GM18951 (cell line): ENCODE data around the gene PCDH9.

ENCODE experiments used
- POLR2A ChIP-seq: IDR thresholded peaks from 4 replicates; pipeline ENCODE4 v1.6.1; 2011; ENCODE audit warnings: mild to moderate bottlenecking; ENCODE audit not compliant: insufficient read length, insufficient read depth; ENCODE audit errors: extremely low read depth
- in situ Hi-C: fragments of 300-500 bp; cut with MboI; formaldehyde crosslinking; loops from one replicate; pipeline ENCODE4 v1.12.0; 2022; ENCODE audit warnings: low sequenced_read_pairs, mixed read lengths, inconsistent platforms; ENCODE audit not compliant: unreplicated experiment

The PCDH9 gene

GRCh38 chr13:66965181-66965580 is 265.0 kb downstream of the PCDH9 start:
- no peak for TF ChIP-seq POLR2A
- in situ Hi-C loops: no loop called here

- in situ Hi-C loops: no loop called here
- no peak for TF ChIP-seq POLR2A
Measured at GRCh38 chr13:66962953-66963352, 267.2 kb downstream of the PCDH9 start.

- in situ Hi-C loops: no loop called here
Measured at GRCh38 chr13:66958611-66959010, 271.5 kb downstream of the PCDH9 start.

GRCh38 chr13:66952507-66952906 is 277.6 kb downstream of the PCDH9 start:
- no peak for TF ChIP-seq POLR2A
- in situ Hi-C loops: no loop called here

More at GRCh38 chr13:66958611-66959010, 271.5 kb downstream of the PCDH9 start:
- no peak for TF ChIP-seq POLR2A

- TF ChIP-seq POLR2A: no peak
- in situ Hi-C loops: no loop called here
Measured at GRCh38 chr13:66951426-66951825, 278.7 kb downstream of the PCDH9 start.

- in situ Hi-C loops: no loop called here
- no peak for TF ChIP-seq POLR2A
Measured at GRCh38 chr13:66950666-66951065, 279.5 kb downstream of the PCDH9 start.

- TF ChIP-seq POLR2A: no peak
- in situ Hi-C loops: no loop called here
Measured at GRCh38 chr13:66948910-66949309, 281.2 kb downstream of the PCDH9 start.

GRCh38 chr13:66943530-66943929 is 286.6 kb downstream of the PCDH9 start:
- in situ Hi-C loops: no loop called here
- no peak for TF ChIP-seq POLR2A

GRCh38 chr13:66940113-66940512 is 290.0 kb downstream of the PCDH9 start:
- in situ Hi-C loops: no loop called here
- no peak for TF ChIP-seq POLR2A

GRCh38 chr13:66937423-66937822 is 292.7 kb downstream of the PCDH9 start:
- in situ Hi-C loops: no loop called here
- no peak for TF ChIP-seq POLR2A

GRCh38 chr13:66933994-66934393 is 296.1 kb downstream of the PCDH9 start:
- TF ChIP-seq POLR2A: no peak
- in situ Hi-C loops: no loop called here

- TF ChIP-seq POLR2A: no peak
- in situ Hi-C loops: no loop called here
Measured at GRCh38 chr13:66933527-66933926, 296.6 kb downstream of the PCDH9 start.

GRCh38 chr13:66927562-66927961 is 302.6 kb downstream of the PCDH9 start:
- in situ Hi-C loops: no loop called here
- no peak for TF ChIP-seq POLR2A

GRCh38 chr13:66926851-66927524 is 303.1 kb downstream of the PCDH9 start:
- TF ChIP-seq POLR2A: no peak
- in situ Hi-C loops: no loop called here
